GM12878 (cell line): ENCODE data around the gene BCAT1. TPM values are rescaled to one million over a fixed set of nuclear protein-coding genes. Genes with fewer than 3 reads are reported as not detected.

Experiments used
- ATAC-seq: fragments of 200-7000 bp; cut with Tn5 transposase; 3 replicates; pipeline ENCODE4 v1.9.1; 2020; ENCODE audit warnings: mild to moderate bottlenecking, moderate library complexity
- BruUV-seq: library from RNA; stranded (reverse); fragments of 400-500 nt; replicated peaks from 2 replicates; lab custom pipeline; 2021; lab: Mats Ljungman, UMichigan
- CTCF ChIA-PET: fragments of 300-600 bp; sonication (Branson Sonifier 250); formaldehyde crosslinking; extraction: SDS; loops from one replicate; lab custom pipeline; 2021; ENCODE audit warnings: inconsistent platforms; lab: Yijun Ruan, JAX
- POLR2A ChIA-PET: fragments of 350-600 bp; formaldehyde crosslinking; extraction: SDS; loops from one replicate; lab custom pipeline; 2021; ENCODE audit warnings: inconsistent platforms; lab: Charles Lee
- RAD21 ChIA-PET: fragments of 300-600 bp; sonication (Branson Sonifier 250); formaldehyde crosslinking; loops from one replicate; lab custom pipeline; 2023; ENCODE audit warnings: antibody characterized with exemption; ENCODE audit not compliant: unreplicated experiment; lab: Charles Lee
- SMC1A ChIA-PET: fragments of 300-600 bp; sonication (Branson Sonifier 250); formaldehyde crosslinking; loops from one replicate; lab custom pipeline; 2023; ENCODE audit not compliant: unreplicated experiment, uncharacterized antibody; lab: Charles Lee
- DNase-seq: peaks from one replicate; pipeline ENCODE4 v3.0.0-alpha.2; 2011; ENCODE audit warnings: low read depth, low spot score
- FAIRE-seq: peaks from 3 replicates; lab custom pipeline; 2011; peaks lifted over from hg19 to GRCh38; lab: Jason Lieb, UNC
- H2AFZ ChIP-seq: 2 replicates; pipeline ENCODE4 v1.6.0; 2011; ENCODE audit warnings: low read depth, low read length, control low read depth; ENCODE audit not compliant: control insufficient read depth
- H3K27ac ChIP-seq: 2 replicates; pipeline ENCODE4 v1.5.1; 2011; ENCODE audit warnings: control low read depth; ENCODE audit not compliant: control insufficient read depth, insufficient read depth
- H3K27me3 ChIP-seq, 2 experiments: replicated peaks in 1 of 2; 2 replicates each; pipeline versions ENCODE4 v1.6.0 to v1.6.1; 2011; ENCODE audit warnings: low read length in 1 of 2; ENCODE audit not compliant: control insufficient read depth in 2 of 2, insufficient read depth in 2 of 2
- H3K36me3 ChIP-seq, 2 experiments: 2 replicates each; pipeline ENCODE4 v1.5.1; 2011; ENCODE audit warnings: low read length in 1 of 2; ENCODE audit not compliant: control insufficient read depth in 2 of 2, insufficient read depth in 2 of 2
- H3K4me1 ChIP-seq: 2 replicates; pipeline ENCODE4 v1.6.1; 2011; ENCODE audit warnings: mild to moderate bottlenecking, low read length, moderate library complexity, mixed read lengths; ENCODE audit not compliant: control insufficient read depth, insufficient read depth
- H3K4me2 ChIP-seq: 2 replicates; pipeline ENCODE4 v1.6.0; 2011; ENCODE audit warnings: control low read depth; ENCODE audit not compliant: control insufficient read depth, insufficient read depth
- H3K4me3 ChIP-seq: fragments of 200-600 bp; sonication (generic); 2 replicates; pipeline ENCODE4 v1.5.1; 2016
- H3K79me2 ChIP-seq: 2 replicates; pipeline ENCODE4 v1.6.0; 2011; ENCODE audit warnings: low read length; ENCODE audit not compliant: control insufficient read depth, insufficient read depth
- H3K9ac ChIP-seq: 2 replicates; pipeline ENCODE4 v1.8.0; 2011; ENCODE audit warnings: low read length, control low read depth, mixed read lengths; ENCODE audit not compliant: control insufficient read depth, insufficient read depth
- H3K9me3 ChIP-seq: replicated peaks from 3 replicates; pipeline ENCODE4 v1.5.1; 2011; ENCODE audit warnings: mild to moderate bottlenecking, low read length; ENCODE audit not compliant: control insufficient read depth, insufficient read depth
- H4K20me1 ChIP-seq: 2 replicates; pipeline ENCODE4 v1.6.0; 2011; ENCODE audit not compliant: control insufficient read depth, insufficient read depth
- ATF7 ChIP-seq: fragments of 450-650 bp; IDR thresholded peaks from 2 replicates; pipeline ENCODE4 v1.6.1; 2016; ENCODE audit warnings: low read depth, mild to moderate bottlenecking
- BRCA1 ChIP-seq: IDR thresholded peaks from 2 replicates; pipeline ENCODE4 v1.6.1; 2011; ENCODE audit warnings: low read depth, low read length, improper control_type of control experiment
- CEBPB ChIP-seq, 2 experiments: fragments of 150-350 bp in 1 of 2; IDR thresholded peaks; 2 replicates each; pipeline ENCODE4 v1.6.1; 2012 to 2014; ENCODE audit warnings: low read depth in 2 of 2, low read length in 2 of 2, borderline replicate concordance in 1 of 2, inconsistent platforms in 1 of 2
- CHD2 ChIP-seq: IDR thresholded peaks from 2 replicates; pipeline ENCODE4 v1.6.1; 2011; ENCODE audit warnings: low read depth, low read length, improper control_type of control experiment, borderline replicate concordance
- EED ChIP-seq: sonication (generic); IDR thresholded peaks from 2 replicates; pipeline ENCODE4 v1.6.1; 2016; ENCODE audit warnings: antibody characterized with exemption, low read depth
- FOXK2 ChIP-seq: fragments of 450-650 bp; IDR thresholded peaks from 2 replicates; pipeline ENCODE4 v1.6.1; 2017; ENCODE audit warnings: mild to moderate bottlenecking, moderate library complexity
- HDAC6 ChIP-seq: fragments of 200-600 bp; sonication (generic); IDR thresholded peaks from one replicate; pipeline ENCODE4 v1.8.0; 2017; ENCODE audit warnings: antibody characterized with exemption; ENCODE audit not compliant: unreplicated experiment
- KAT2A ChIP-seq: conservative IDR thresholded peaks from 2 replicates; pipeline ENCODE4 v1.6.1; 2011; ENCODE audit warnings: low read depth, low read length; ENCODE audit not compliant: control insufficient read depth
- MEF2A ChIP-seq: IDR thresholded peaks from 2 replicates; pipeline ENCODE4 v1.6.1; 2011; ENCODE audit warnings: low read depth, mild to moderate bottlenecking, low read length, moderate library complexity; ENCODE audit not compliant: insufficient read depth
- NFYA ChIP-seq: IDR thresholded peaks from 2 replicates; pipeline ENCODE4 v1.6.1; 2011; ENCODE audit warnings: low read depth, mild to moderate bottlenecking, low read length, improper control_type of control experiment, borderline replicate concordance
- NR2F1 ChIP-seq: fragments of 450-650 bp; conservative IDR thresholded peaks from 2 replicates; pipeline ENCODE4 v1.6.1; 2017; ENCODE audit warnings: mild to moderate bottlenecking
- POLR2AphosphoS2 ChIP-seq: IDR thresholded peaks from 2 replicates; pipeline ENCODE4 v1.6.1; 2011; ENCODE audit warnings: low read depth, mild to moderate bottlenecking, low read length, improper control_type of control experiment, moderate library complexity
- RAD21 ChIP-seq: IDR thresholded peaks from 2 replicates; pipeline ENCODE4 v1.6.1; 2011; ENCODE audit warnings: mild to moderate bottlenecking, low read depth, low read length, moderate library complexity; ENCODE audit not compliant: insufficient read depth
- RB1 ChIP-seq: fragments of 450-650 bp; formaldehyde crosslinking; IDR thresholded peaks from 2 replicates; pipeline ENCODE4 v1.6.1; 2017; ENCODE audit warnings: mild to moderate bottlenecking, borderline replicate concordance
- SIN3A ChIP-seq: IDR thresholded peaks from 2 replicates; pipeline ENCODE4 v1.6.1; 2012; ENCODE audit warnings: low read depth, low read length, improper control_type of control experiment
- SP1 ChIP-seq: IDR thresholded peaks from one replicate; pipeline ENCODE4 v1.6.1; 2011; ENCODE audit warnings: low read depth, low read length
- STAT3 ChIP-seq: IDR thresholded peaks from 2 replicates; pipeline ENCODE4 v1.6.1; 2011; ENCODE audit warnings: low read depth, low read length, improper control_type of control experiment
- ZNF24 ChIP-seq: fragments of 450-650 bp; IDR thresholded peaks from 2 replicates; pipeline ENCODE4 v1.6.1; 2017; ENCODE audit warnings: antibody characterized with exemption, mild to moderate bottlenecking
- ZNF592 ChIP-seq: fragments of 450-650 bp; IDR thresholded peaks from 2 replicates; pipeline ENCODE4 v1.6.1; 2017; ENCODE audit warnings: mild to moderate bottlenecking, moderate library complexity
- WGBS: methylation state at CpG from one replicate; pipeline ENCODE4 v1.1.6; 2016; ENCODE audit warnings: low lambda C conversion rate; ENCODE audit not compliant: insufficient replicate concordance, insufficient coverage; ENCODE audit errors: missing lambda C conversion rate; 5-methylcytosine and 5-hydroxymethylcytosine counted together
- in situ Hi-C: fragments of 300-500 bp; cut with MboI; formaldehyde crosslinking; loops from 9 replicates; pipeline ENCODE4 v1.14.3; 2018; ENCODE audit warnings: mixed read lengths
- intact Hi-C: fragments of 100-400 bp; cut with micrococcal nuclease; formaldehyde crosslinking; loops from one replicate; pipeline ENCODE4 v1.14.2; 2022; ENCODE audit not compliant: unreplicated experiment
- polyA plus RNA-seq, 11 experiments: library from polyadenylated mRNA; depleted of rRNA in 4 of 11; unstranded in 6 of 11; stranded (reverse) in 5 of 11; fragments of >200 nt; fragmentation: Nextera tagmentation in 4 of 11; fragmentation: Illumina TruSeq in 1 of 11; extraction: Ambion mirVana in 4 of 11; extraction: Trizol in 1 of 11; gene quantifications; 1 replicate in 1 of 11; 2 replicates in 10 of 11; pipeline versions ENCODE4 v1.2.1 to v1.2.3, GENCODE V29; 2011 to 2016; ENCODE audit warnings: inconsistent platforms in 2 of 11, missing spikeins in 2 of 11, low read depth in 1 of 11
- total RNA-seq, 4 experiments: library from RNA; depleted of rRNA in 3 of 4; stranded (reverse); fragments of >200 nt in 3 of 4; fragmentation: Illumina TruSeq in 1 of 4; extraction: Trizol in 1 of 4; gene quantifications; 2 replicates each; pipeline versions ENCODE4 v1.2.1 to v1.2.3, GENCODE V29; 2013 to 2021
- TF ChIP-seq, protein P1 (sequence below): IDR thresholded peaks from 2 replicates; pipeline ENCODE4 v1.6.1; 2011; ENCODE audit warnings: low read depth, mild to moderate bottlenecking, low read length, moderate library complexity, borderline replicate concordance; ENCODE audit errors: extremely low read depth

Gene BCAT1
- total and polyA plus RNA-seq, 10 of the 15 experiments (the other 5 are each of a cell fraction or from before 2014, with no cell fraction given), result 26.2 to 187 (median 81.9) TPM

GRCh38 chr12:24833513-24833912, 115.4 kb downstream of the BCAT1 start:
- no peak overlapping the region for H3K4me2 ChIP-seq
- no peak overlapping the region for H3K9ac ChIP-seq
- BruUV-seq, result no TSS peak
- no peak for FAIRE-seq
- TF ChIP-seq ATF7 (no peak), ZNF24 (no peak), CEBPB (IDR thresholded peaks at IDR 0.05; ENCODE audit: borderline replicate concordance in 1 of 2, low read depth in 2 of 2, low read length in 2 of 2) (no peak), CHD2 (no peak), NFYA (no peak), BRCA1 (no peak), FOXK2 (no peak), POLR2AphosphoS2 (no peak), NR2F1 (no peak), RAD21 (no peak), KAT2A (no peak), RB1 (no peak), STAT3 (no peak), EED (no peak), SP1 (no peak), SIN3A (no peak), ZNF592 (no peak), MEF2A (no peak), HDAC6 (no peak)
- TF ChIP-seq, protein P1, sequence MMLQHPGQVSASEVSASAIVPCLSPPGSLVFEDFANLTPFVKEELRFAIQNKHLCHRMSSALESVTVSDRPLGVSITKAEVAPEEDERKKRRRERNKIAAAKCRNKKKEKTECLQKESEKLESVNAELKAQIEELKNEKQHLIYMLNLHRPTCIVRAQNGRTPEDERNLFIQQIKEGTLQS, result no peak
- no peak for DNase-seq
- ChIA-PET POLR2A (no interaction called here), RAD21 (interaction anchor here (2.1 kb wide), 1 partner anchor 55 kb away, joined by 10 read pairs; no protein-coding TSS in a partner anchor), CTCF (interaction anchor here (1.0 kb wide), 1 partner anchor 16 kb away, joined by 4 read pairs; no protein-coding TSS in a partner anchor), SMC1A (no interaction called here)
- intact Hi-C loops (loop anchor here (10.0 kb wide), 1 partner anchor 469 kb away; no protein-coding TSS in a partner anchor), in situ Hi-C loops (loop anchor here (10.0 kb wide), 1 partner anchor 1629 kb away; no protein-coding TSS in a partner anchor)
- ATAC-seq, result no peak
- 80% methylated on average over 3 of the region's 3 CpGs for WGBS
- no peak overlapping the region for H3K4me3 ChIP-seq
- no peak overlapping the region for H3K27ac ChIP-seq
- no peaks in the 10 kb centered on the region; the same call in 2 of the 3 replicates for H3K9me3 ChIP-seq
- H3K27me3 ChIP-seq, result no peaks in the 10 kb centered on the region
- H3K4me1 ChIP-seq, result peaks cover 10% of the 10 kb centered on the region
- no peaks in the 10 kb centered on the region for H3K79me2 ChIP-seq
- H3K36me3 ChIP-seq, result no peaks in the 10 kb centered on the region; a peak in 1 of 4 replicates
- no peaks in the 10 kb centered on the region for H4K20me1 ChIP-seq
- H2AFZ ChIP-seq, result no peak overlapping the region
